Activated CD8-positive, alpha-beta memory T cell treated with anti-CD3 and anti-CD28 coated beads for 1 hour (primary cell): ENCODE measurements around the gene TUT1.
A peak's percentile ranks its signal among the peaks of the same experiment; 100 is the strongest.
"Not testable (repeated sequence)": the region's sequence is repeated elsewhere in the genome, so short reads cannot be mapped to it uniquely, and the experiment has no call there.

Experiments
- DNase-seq, 2 donors: peaks; one replicate each; pipeline ENCODE4 v3.0.0-alpha.2; 2020; ENCODE audit warnings: low read depth in 1 of 2; ENCODE audit errors: extremely low read depth in 1 of 2

TUT1 gene

GRCh38 chr11:62591448-62592145 is at the start of gene TUT1:
Gene TUT1, minus strand, starts transcription at chr11:62591523. Its CDS starts 38 bp downstream, at chr11:62591485.
- DNase-seq = peak; percentile 85 to 95

- no peak for DNase-seq
These were observed 41.2 kb upstream of the TUT1 start for GRCh38 chr11:62632492-62632891.

- DNase-seq = no peak
These were observed 36.4 kb upstream of the TUT1 start for GRCh38 chr11:62627713-62628112.

- DNase-seq = no peak
These were observed 31.3 kb upstream of the TUT1 start for GRCh38 chr11:62622476-62623089.

- DNase-seq = peak; percentile 94
These were observed 30.5 kb upstream of the TUT1 start, which contains the start of gene B3GAT3 for GRCh38 chr11:62621567-62622470. Gene B3GAT3, minus strand, starts transcription at chr11:62621986. Its CDS starts 39 bp downstream, at chr11:62621947.

- DNase-seq = no peak
These were observed 29.8 kb upstream of the TUT1 start for GRCh38 chr11:62621027-62621566.

- DNase-seq = not testable (repeated sequence)
These were observed 25.6 kb upstream of the TUT1 start for GRCh38 chr11:62616957-62617356.

- no peak for DNase-seq
These were observed 24.2 kb upstream of the TUT1 start for GRCh38 chr11:62615521-62615920.

- no peak for DNase-seq
These were observed 23.0 kb upstream of the TUT1 start for GRCh38 chr11:62614275-62614674.

GRCh38 chr11:62613291-62613778 is 22.0 kb upstream of the TUT1 start:
- no peak for DNase-seq

- DNase-seq = peak; percentile 68 to 79
These were observed 21.3 kb upstream of the TUT1 start, which contains the start of the genes EML3 and ROM1 for GRCh38 chr11:62612366-62613290. Gene EML3, minus strand, starts transcription at chr11:62612775. Its CDS starts 318 bp downstream, at chr11:62612457. Gene ROM1, plus strand, starts transcription at chr11:62613257. Its CDS starts 25 bp downstream, at chr11:62613282.

- DNase-seq = no peak
These were observed 20.5 kb upstream of the TUT1 start for GRCh38 chr11:62611705-62612365.

GRCh38 chr11:62610814-62611704 is 19.7 kb upstream of the TUT1 start:
- DNase-seq = no peak

- DNase-seq = no peak
These were observed 19.1 kb upstream of the TUT1 start for GRCh38 chr11:62610403-62610802.

GRCh38 chr11:62608776-62609175 is 17.5 kb upstream of the TUT1 start:
- DNase-seq = no peak

GRCh38 chr11:62607714-62608113 is 16.4 kb upstream of the TUT1 start:
- no peak for DNase-seq

- no peak for DNase-seq
These were observed 14.6 kb upstream of the TUT1 start for GRCh38 chr11:62605902-62606301.

GRCh38 chr11:62605467-62605866 is 14.1 kb upstream of the TUT1 start:
- DNase-seq = no peak
